HepG2 (cell line): ENCODE data around the gene MAN2A2. TPM values are rescaled to one million over a fixed set of nuclear protein-coding genes. Genes with fewer than 3 reads are reported as not detected.

Experiments used
- FOXJ3 ChIP-seq: sonication (generic); formaldehyde crosslinking; IDR thresholded peaks from 2 replicates; pipeline ENCODE4 v1.4.0; 2020; ENCODE audit warnings: missing genetic modification reagents, mild to moderate bottlenecking, borderline replicate concordance
- GATAD2A ChIP-seq: IDR thresholded peaks from 2 replicates; pipeline ENCODE4 v1.6.1; 2016
- GZF1 ChIP-seq: sonication (generic); formaldehyde crosslinking; IDR thresholded peaks from 2 replicates; pipeline ENCODE4 v1.5.1; 2020; ENCODE audit warnings: mild to moderate bottlenecking, missing genetic modification reagents
- MEF2D ChIP-seq: sonication (generic); formaldehyde crosslinking; IDR thresholded peaks from 2 replicates; pipeline ENCODE4 v1.5.1; 2020; ENCODE audit warnings: mild to moderate bottlenecking, missing genetic modification reagents
- RAD51 ChIP-seq: fragments of 450-650 bp; IDR thresholded peaks from 2 replicates; pipeline ENCODE4 v1.6.1; 2016; ENCODE audit warnings: borderline replicate concordance
- RBM39 ChIP-seq: fragments of 200-400 bp; formaldehyde crosslinking; IDR thresholded peaks from one replicate; pipeline ENCODE4 v1.6.1; 2018; ENCODE audit warnings: antibody characterized with exemption, mild to moderate bottlenecking, low read depth, low read length; ENCODE audit not compliant: poor library complexity, severe bottlenecking
- RFX5 ChIP-seq: IDR thresholded peaks from 2 replicates; pipeline ENCODE4 v1.6.1; 2011; ENCODE audit warnings: low read depth, low read length, improper control_type of control experiment
- SNAI1 ChIP-seq: sonication (generic); formaldehyde crosslinking; IDR thresholded peaks from 2 replicates; pipeline ENCODE4 v1.5.0; 2020; ENCODE audit warnings: mild to moderate bottlenecking, missing genetic modification reagents, borderline replicate concordance
- TFDP1 ChIP-seq: IDR thresholded peaks from 2 replicates; pipeline ENCODE4 v1.6.1; 2016; ENCODE audit warnings: missing compliant biosample characterization, missing genetic modification reagents, borderline replicate concordance
- WIZ ChIP-seq: sonication (generic); formaldehyde crosslinking; IDR thresholded peaks from 2 replicates; pipeline ENCODE4 v1.5.1; 2020; ENCODE audit warnings: mild to moderate bottlenecking, missing genetic modification reagents
- ZEB1 ChIP-seq: IDR thresholded peaks from 2 replicates; pipeline ENCODE4 v1.6.1; 2012; ENCODE audit warnings: mild to moderate bottlenecking, low read depth, inconsistent platforms; ENCODE audit not compliant: insufficient replicate concordance
- ZHX1 ChIP-seq: sonication (generic); formaldehyde crosslinking; IDR thresholded peaks from 2 replicates; pipeline ENCODE4 v1.8.1; 2022; ENCODE audit warnings: low read depth, mild to moderate bottlenecking, missing genetic modification reagents
- ZNF292 ChIP-seq: sonication (generic); formaldehyde crosslinking; IDR thresholded peaks from 2 replicates; pipeline ENCODE4 v1.8.1; 2022; ENCODE audit warnings: mild to moderate bottlenecking, low read depth, missing genetic modification reagents, borderline replicate concordance
- ZNF296 ChIP-seq: sonication (generic); formaldehyde crosslinking; conservative IDR thresholded peaks from 2 replicates; pipeline ENCODE4 v1.5.0; 2020; ENCODE audit warnings: mild to moderate bottlenecking, missing genetic modification reagents
- ZNF530 ChIP-seq: sonication (generic); formaldehyde crosslinking; IDR thresholded peaks from 2 replicates; pipeline ENCODE4 v1.5.0; 2020; ENCODE audit warnings: low read depth, mild to moderate bottlenecking, missing genetic modification reagents
- ZNF543 ChIP-seq: sonication (generic); formaldehyde crosslinking; IDR thresholded peaks from 2 replicates; pipeline ENCODE4 v1.4.0; 2020; ENCODE audit warnings: mild to moderate bottlenecking, missing genetic modification reagents
- ZNF552 ChIP-seq: sonication (generic); formaldehyde crosslinking; IDR thresholded peaks from 2 replicates; pipeline ENCODE4 v1.9.0; 2022; ENCODE audit warnings: missing genetic modification reagents, mild to moderate bottlenecking, borderline replicate concordance
- ZNF619 ChIP-seq: sonication (generic); formaldehyde crosslinking; IDR thresholded peaks from 2 replicates; pipeline ENCODE4 v1.4.0; 2020; ENCODE audit warnings: mild to moderate bottlenecking, missing genetic modification reagents
- ZNF639 ChIP-seq: conservative IDR thresholded peaks from 2 replicates; pipeline ENCODE4 v1.6.1; 2018; ENCODE audit warnings: missing genetic modification reagents
- ZNF660 ChIP-seq: sonication (generic); formaldehyde crosslinking; IDR thresholded peaks from 2 replicates; pipeline ENCODE4 v1.5.1; 2020; ENCODE audit warnings: mild to moderate bottlenecking, low read depth, missing genetic modification reagents, borderline replicate concordance
- polyA plus RNA-seq, 8 experiments: library from polyadenylated mRNA; depleted of rRNA in 3 of 8; stranded (reverse) in 7 of 8; unstranded in 1 of 8; fragments of >200 nt; fragmentation: Illumina TruSeq in 4 of 8; extraction: Trizol in 4 of 8; gene quantifications; 2 replicates each; pipeline versions ENCODE4 v1.2.1 to v1.2.3, GENCODE V29; 2011 to 2016; ENCODE audit warnings: low read depth in 4 of 8, missing spikeins in 1 of 8, mixed read lengths in 1 of 8; ENCODE audit not compliant: insufficient read depth in 1 of 8
- total RNA-seq, 5 experiments: library from RNA; depleted of rRNA; stranded (reverse); fragments of >200 nt; fragmentation: Illumina TruSeq; extraction: Trizol; gene quantifications; 2 replicates each; pipeline ENCODE4 v1.2.3, GENCODE V29; 2016; ENCODE audit warnings: low read depth in 1 of 5
- TF ChIP-seq, protein P1 (sequence below): fragments of 450-650 bp; IDR thresholded peaks from 2 replicates; pipeline ENCODE4 v1.6.1; 2017; ENCODE audit warnings: mild to moderate bottlenecking

The MAN2A2 gene
- total and polyA plus RNA-seq, 2 of the 13 experiments (the other 11 are each of a cell fraction or from before 2014, with no cell fraction given) = 17.5 to 51.5 TPM

GRCh38 chr15:90893175-90894090 is 9.7 kb upstream of the MAN2A2 start (continued):
- TF ChIP-seq ZHX1 (CRISPR knock-in tag) (no peak), WIZ (CRISPR knock-in tag) (no peak), ZNF639 (CRISPR knock-in tag) (no peak), GZF1 (CRISPR knock-in tag) (peak; percentile 46; the same call in 1 of the 2 replicates), ZNF660 (CRISPR knock-in tag) (no peak), ZNF543 (CRISPR knock-in tag) (peak; percentile 48; the same call in 1 of the 2 replicates), ZNF292 (CRISPR knock-in tag) (no peak), RAD51 (no peak), FOXJ3 (no peak), RBM39 (no peak), ZNF296 (CRISPR knock-in tag) (no peak), SNAI1 (CRISPR knock-in tag) (no peak), RFX5 (no peak), ZEB1 (no peak), ZNF619 (CRISPR knock-in tag) (no peak), MEF2D (CRISPR knock-in tag) (0 out of 2 replicates have a peak, but pooled peaks have one; percentile 29), TFDP1 (CRISPR knock-in tag) (no peak), ZNF552 (no peak), ZNF530 (CRISPR knock-in tag) (no peak), GATAD2A (CRISPR knock-in tag) (no peak)
- TF ChIP-seq, protein P1, sequence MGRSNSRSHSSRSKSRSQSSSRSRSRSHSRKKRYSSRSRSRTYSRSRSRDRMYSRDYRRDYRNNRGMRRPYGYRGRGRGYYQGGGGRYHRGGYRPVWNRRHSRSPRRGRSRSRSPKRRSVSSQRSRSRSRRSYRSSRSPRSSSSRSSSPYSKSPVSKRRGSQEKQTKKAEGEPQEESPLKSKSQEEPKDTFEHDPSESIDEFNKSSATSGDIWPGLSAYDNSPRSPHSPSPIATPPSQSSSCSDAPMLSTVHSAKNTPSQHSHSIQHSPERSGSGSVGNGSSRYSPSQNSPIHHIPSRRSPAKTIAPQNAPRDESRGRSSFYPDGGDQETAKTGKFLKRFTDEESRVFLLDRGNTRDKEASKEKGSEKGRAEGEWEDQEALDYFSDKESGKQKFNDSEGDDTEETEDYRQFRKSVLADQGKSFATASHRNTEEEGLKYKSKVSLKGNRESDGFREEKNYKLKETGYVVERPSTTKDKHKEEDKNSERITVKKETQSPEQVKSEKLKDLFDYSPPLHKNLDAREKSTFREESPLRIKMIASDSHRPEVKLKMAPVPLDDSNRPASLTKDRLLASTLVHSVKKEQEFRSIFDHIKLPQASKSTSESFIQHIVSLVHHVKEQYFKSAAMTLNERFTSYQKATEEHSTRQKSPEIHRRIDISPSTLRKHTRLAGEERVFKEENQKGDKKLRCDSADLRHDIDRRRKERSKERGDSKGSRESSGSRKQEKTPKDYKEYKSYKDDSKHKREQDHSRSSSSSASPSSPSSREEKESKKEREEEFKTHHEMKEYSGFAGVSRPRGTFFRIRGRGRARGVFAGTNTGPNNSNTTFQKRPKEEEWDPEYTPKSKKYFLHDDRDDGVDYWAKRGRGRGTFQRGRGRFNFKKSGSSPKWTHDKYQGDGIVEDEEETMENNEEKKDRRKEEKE = no peak
